ENCODE results near the gene ZNF467. TPM values are rescaled to one million over a fixed set of nuclear protein-coding genes. Genes with fewer than 3 reads are reported as not detected.
A peak's percentile ranks its signal among the peaks of the same experiment; 100 is the strongest.

ZNF467 gene
- total RNA-seq, 1 experiment from 2014 or later = 11.3 TPM

- DNase-seq (ENCODE audit: low read depth, low spot score) (no peak), ATAC-seq (peak; percentile 54)
- POLR2A ChIA-PET = no interaction called here
- CTCF ChIA-PET = interaction anchor here (1.2 to 2.5 kb wide), 5 partner anchors 28 to 175 kb away, joined by 3 to 10 read pairs (median 3); no protein-coding TSS in a partner anchor
- Histone ChIP-seq H4K20me1 (ENCODE audit: insufficient read depth) (no peaks in the 10 kb centered on the region), H3K36me3 (ENCODE audit: control insufficient read depth in 1 of 2, insufficient read depth in 2 of 2, low read length in 2 of 2) (no peaks in the 10 kb centered on the region), H3K27ac (ENCODE audit: low read depth, low read length) (no peak overlapping the region), H3K9ac (ENCODE audit: low read length) (no peak overlapping the region), H2AFZ (ENCODE audit: low read depth, low read length, poor library complexity, severe bottlenecking) (no peak overlapping the region), H3K4me3 (replicated peaks in 1 of 2; ENCODE audit: low read depth in 1 of 2, low read length in 2 of 2) (no peak overlapping the region), H3K27me3 (ENCODE audit: insufficient read depth, low read length) (no peaks in the 10 kb centered on the region), H3K79me2 (ENCODE audit: insufficient read depth, low read length) (no peaks in the 10 kb centered on the region), H3K9me2 (ENCODE audit: insufficient read depth) (no peaks in the 10 kb centered on the region), H3K9me3 (ENCODE audit: control insufficient read depth in 1 of 2, insufficient read depth in 1 of 2, low read depth in 1 of 2, low read length in 2 of 2) (no peaks in the 10 kb centered on the region), H3K4me2 (ENCODE audit: low read length) (no peak overlapping the region), H3K4me1 (ENCODE audit: control insufficient read depth in 1 of 2, insufficient read depth in 2 of 2, low read length in 2 of 2) (no peaks in the 10 kb centered on the region)
- RAD21 ChIA-PET (ENCODE audit: low non-redundant PET in 1 of 2, low total read pairs in 2 of 2, uncharacterized antibody in 2 of 2, unreplicated experiment in 2 of 2) = interaction anchor here (0.7 to 1.4 kb wide), 2 partner anchors 136 to 137 kb away, joined by 4 read pairs; no protein-coding TSS in a partner anchor
- no TSS peak for BruUV-seq (replicated peaks)
- TF ChIP-seq POLR2AphosphoS5 (IDR thresholded peaks at IDR 0.05; ENCODE audit: low read depth, low read length) (no peak), CEBPB (IDR thresholded peaks at IDR 0.05; ENCODE audit: low read depth) (no peak), EGR1 (IDR thresholded peaks at IDR 0.05; ENCODE audit: low read depth) (no peak), EZH2 (IDR thresholded peaks at IDR 0.05) (no peak), POLR2A (IDR thresholded peaks at IDR 0.05; ENCODE audit: borderline replicate concordance, extremely low read depth, insufficient read depth, insufficient read length) (no peak), SIN3A (IDR thresholded peaks at IDR 0.05; ENCODE audit: low read depth) (no peak), TCF7L2 (IDR thresholded peaks at IDR 0.05; ENCODE audit: borderline replicate concordance, extremely low read depth, insufficient read depth, insufficient read length) (no peak), EZH2phosphoT487 (IDR thresholded peaks at IDR 0.05; ENCODE audit: borderline replicate concordance) (no peak), ZNF274 (IDR thresholded peaks at IDR 0.05; ENCODE audit: low read depth, low read length) (no peak), ZFX (IDR thresholded peaks at IDR 0.05) (no peak), RAD21 (IDR thresholded peaks at IDR 0.05; ENCODE audit: low read depth) (peak; percentile 77), YY1 (IDR thresholded peaks at IDR 0.05; ENCODE audit: extremely low read depth, insufficient replicate concordance, low read depth, low read length) (no peak), SP1 (IDR thresholded peaks at IDR 0.05; ENCODE audit: low read depth) (no peak), JUND (IDR thresholded peaks at IDR 0.05) (no peak)
- TF ChIP-seq, protein P1, sequence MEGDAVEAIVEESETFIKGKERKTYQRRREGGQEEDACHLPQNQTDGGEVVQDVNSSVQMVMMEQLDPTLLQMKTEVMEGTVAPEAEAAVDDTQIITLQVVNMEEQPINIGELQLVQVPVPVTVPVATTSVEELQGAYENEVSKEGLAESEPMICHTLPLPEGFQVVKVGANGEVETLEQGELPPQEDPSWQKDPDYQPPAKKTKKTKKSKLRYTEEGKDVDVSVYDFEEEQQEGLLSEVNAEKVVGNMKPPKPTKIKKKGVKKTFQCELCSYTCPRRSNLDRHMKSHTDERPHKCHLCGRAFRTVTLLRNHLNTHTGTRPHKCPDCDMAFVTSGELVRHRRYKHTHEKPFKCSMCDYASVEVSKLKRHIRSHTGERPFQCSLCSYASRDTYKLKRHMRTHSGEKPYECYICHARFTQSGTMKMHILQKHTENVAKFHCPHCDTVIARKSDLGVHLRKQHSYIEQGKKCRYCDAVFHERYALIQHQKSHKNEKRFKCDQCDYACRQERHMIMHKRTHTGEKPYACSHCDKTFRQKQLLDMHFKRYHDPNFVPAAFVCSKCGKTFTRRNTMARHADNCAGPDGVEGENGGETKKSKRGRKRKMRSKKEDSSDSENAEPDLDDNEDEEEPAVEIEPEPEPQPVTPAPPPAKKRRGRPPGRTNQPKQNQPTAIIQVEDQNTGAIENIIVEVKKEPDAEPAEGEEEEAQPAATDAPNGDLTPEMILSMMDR (IDR thresholded peaks at IDR 0.05 in 2 of 3, conservative IDR thresholded peaks at IDR 0.05 in 1 of 3; ENCODE audit: borderline replicate concordance in 1 of 3, insufficient read depth in 1 of 3, low read depth in 2 of 3, low read length in 2 of 3) = peak; percentile 35 to 65 (median 57); a peak in 5 of 6 replicates
- TF ChIP-seq, protein P2, sequence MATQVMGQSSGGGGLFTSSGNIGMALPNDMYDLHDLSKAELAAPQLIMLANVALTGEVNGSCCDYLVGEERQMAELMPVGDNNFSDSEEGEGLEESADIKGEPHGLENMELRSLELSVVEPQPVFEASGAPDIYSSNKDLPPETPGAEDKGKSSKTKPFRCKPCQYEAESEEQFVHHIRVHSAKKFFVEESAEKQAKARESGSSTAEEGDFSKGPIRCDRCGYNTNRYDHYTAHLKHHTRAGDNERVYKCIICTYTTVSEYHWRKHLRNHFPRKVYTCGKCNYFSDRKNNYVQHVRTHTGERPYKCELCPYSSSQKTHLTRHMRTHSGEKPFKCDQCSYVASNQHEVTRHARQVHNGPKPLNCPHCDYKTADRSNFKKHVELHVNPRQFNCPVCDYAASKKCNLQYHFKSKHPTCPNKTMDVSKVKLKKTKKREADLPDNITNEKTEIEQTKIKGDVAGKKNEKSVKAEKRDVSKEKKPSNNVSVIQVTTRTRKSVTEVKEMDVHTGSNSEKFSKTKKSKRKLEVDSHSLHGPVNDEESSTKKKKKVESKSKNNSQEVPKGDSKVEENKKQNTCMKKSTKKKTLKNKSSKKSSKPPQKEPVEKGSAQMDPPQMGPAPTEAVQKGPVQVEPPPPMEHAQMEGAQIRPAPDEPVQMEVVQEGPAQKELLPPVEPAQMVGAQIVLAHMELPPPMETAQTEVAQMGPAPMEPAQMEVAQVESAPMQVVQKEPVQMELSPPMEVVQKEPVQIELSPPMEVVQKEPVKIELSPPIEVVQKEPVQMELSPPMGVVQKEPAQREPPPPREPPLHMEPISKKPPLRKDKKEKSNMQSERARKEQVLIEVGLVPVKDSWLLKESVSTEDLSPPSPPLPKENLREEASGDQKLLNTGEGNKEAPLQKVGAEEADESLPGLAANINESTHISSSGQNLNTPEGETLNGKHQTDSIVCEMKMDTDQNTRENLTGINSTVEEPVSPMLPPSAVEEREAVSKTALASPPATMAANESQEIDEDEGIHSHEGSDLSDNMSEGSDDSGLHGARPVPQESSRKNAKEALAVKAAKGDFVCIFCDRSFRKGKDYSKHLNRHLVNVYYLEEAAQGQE (IDR thresholded peaks at IDR 0.05; ENCODE audit: low read depth) = no peak
- TF ChIP-seq, protein P3, sequence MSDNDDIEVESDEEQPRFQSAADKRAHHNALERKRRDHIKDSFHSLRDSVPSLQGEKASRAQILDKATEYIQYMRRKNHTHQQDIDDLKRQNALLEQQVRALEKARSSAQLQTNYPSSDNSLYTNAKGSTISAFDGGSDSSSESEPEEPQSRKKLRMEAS (IDR thresholded peaks at IDR 0.05) = no peak
- intact Hi-C loops (cut with micrococcal nuclease) = loop anchor here (1.0 kb wide), 1 partner anchor 137 kb away; no protein-coding TSS in a partner anchor
Observed at GRCh38 chr7:149799397-149800168, 26.2 kb upstream of the ZNF467 start.

Data from HCT116 (cell line).